ENCODE results near the gene POLH. TPM values are rescaled to one million over a fixed set of nuclear protein-coding genes. Genes with fewer than 3 reads are reported as not detected.

POLH gene
- total and polyA plus RNA-seq, 2 donors from 2014 or later: 1.8 to 16.8 TPM

DNA sequence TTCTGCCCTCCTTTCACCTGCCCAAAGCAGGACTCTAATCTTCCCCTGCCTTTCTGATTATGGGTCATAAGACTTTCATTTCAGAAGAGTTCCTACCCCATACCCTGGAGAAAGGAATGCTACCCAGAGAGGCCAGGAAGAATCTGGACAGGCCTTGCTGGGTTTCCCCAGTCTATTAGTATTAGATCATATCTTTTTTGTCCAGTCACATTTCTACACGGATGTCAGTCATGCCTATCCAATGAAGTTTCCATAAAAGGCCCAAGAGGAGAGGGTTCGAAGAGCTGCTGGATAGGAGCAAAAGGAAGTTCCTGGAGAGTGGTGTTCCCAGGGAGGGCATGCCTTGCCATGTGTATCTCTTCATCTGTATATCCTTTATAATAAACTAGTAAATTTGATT, 3.2 kb downstream of the POLH start:
- Histone ChIP-seq H3K27me3 (ENCODE audit: control insufficient read depth, insufficient read depth, low read length) (no peaks in the 10 kb centered on the region), H3K9ac (ENCODE audit: low read length in 3 of 3) (peak overlapping the region in 1 of 3 donors; percentile 9), H3K4me1 (ENCODE audit: control insufficient read depth in 2 of 3, insufficient read depth in 2 of 3, low read depth in 1 of 3, low read length in 3 of 3) (peaks cover 0 to 6% (median 6%) of the 10 kb centered on the region in 3 donors), H3K9me3 (ENCODE audit: control insufficient read depth in 2 of 3, insufficient read depth in 1 of 3, low read length in 3 of 3) (no peaks in the 10 kb centered on the region), H3K36me3 (ENCODE audit: control insufficient read depth in 2 of 3, insufficient read depth in 3 of 3, low read length in 3 of 3) (peaks cover 0 to 17% (median under 1%) of the 10 kb centered on the region in 3 donors), H3K4me3 (ENCODE audit: low read length in 3 of 3) (peak overlapping the region in 1 of 3 donors; percentile 8), H3K27ac (ENCODE audit: low read depth in 2 of 2, low read length in 2 of 2) (peak overlapping the region; percentile 37 to 49)
- DNase-seq: peak in 1 of 5 donors; percentile 27
- FAIRE-seq: no peak
- intact Hi-C loops (cut with DNase I): no loop called here
- TF ChIP-seq CTCF (IDR thresholded peaks at IDR 0.05; ENCODE audit: borderline replicate concordance, extremely low read depth, insufficient read depth): no peak

DNA sequence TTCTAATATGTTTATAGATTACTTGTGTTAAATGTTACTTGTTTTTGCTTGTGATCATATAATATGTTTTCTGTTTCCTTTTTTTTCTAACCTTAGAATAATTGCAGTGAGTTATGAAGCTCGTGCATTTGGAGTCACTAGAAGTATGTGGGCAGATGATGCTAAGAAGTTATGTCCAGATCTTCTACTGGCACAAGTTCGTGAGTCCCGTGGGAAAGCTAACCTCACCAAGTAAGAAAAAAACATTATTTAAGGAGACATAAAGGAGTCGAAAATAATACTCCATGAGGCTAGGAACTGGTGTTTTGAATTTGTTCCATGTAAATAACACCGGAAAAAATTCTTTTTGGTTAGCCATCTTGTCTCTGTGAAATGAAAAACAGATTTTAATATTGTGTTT, 6.9 kb downstream of the POLH start:
- Histone ChIP-seq H3K9ac (ENCODE audit: low read length in 3 of 3) (no peak overlapping the region), H3K4me3 (ENCODE audit: low read length in 3 of 3) (no peak overlapping the region), H3K36me3 (ENCODE audit: control insufficient read depth in 2 of 3, insufficient read depth in 3 of 3, low read length in 3 of 3) (peaks cover 0 to 30% (median 11%) of the 10 kb centered on the region in 3 donors), H3K4me1 (ENCODE audit: control insufficient read depth in 2 of 3, insufficient read depth in 2 of 3, low read depth in 1 of 3, low read length in 3 of 3) (peaks cover 0 to 6% (median 2%) of the 10 kb centered on the region in 3 donors), H3K27ac (ENCODE audit: low read depth in 2 of 2, low read length in 2 of 2) (no peak overlapping the region), H3K9me3 (ENCODE audit: control insufficient read depth in 2 of 3, insufficient read depth in 1 of 3, low read length in 3 of 3) (no peaks in the 10 kb centered on the region), H3K27me3 (ENCODE audit: control insufficient read depth, insufficient read depth, low read length) (no peaks in the 10 kb centered on the region)
- DNase-seq (no peak), FAIRE-seq (no peak)
- intact Hi-C loops (cut with DNase I): no loop called here
- no peak for TF ChIP-seq CTCF (IDR thresholded peaks at IDR 0.05; ENCODE audit: borderline replicate concordance, extremely low read depth, insufficient read depth)

DNA sequence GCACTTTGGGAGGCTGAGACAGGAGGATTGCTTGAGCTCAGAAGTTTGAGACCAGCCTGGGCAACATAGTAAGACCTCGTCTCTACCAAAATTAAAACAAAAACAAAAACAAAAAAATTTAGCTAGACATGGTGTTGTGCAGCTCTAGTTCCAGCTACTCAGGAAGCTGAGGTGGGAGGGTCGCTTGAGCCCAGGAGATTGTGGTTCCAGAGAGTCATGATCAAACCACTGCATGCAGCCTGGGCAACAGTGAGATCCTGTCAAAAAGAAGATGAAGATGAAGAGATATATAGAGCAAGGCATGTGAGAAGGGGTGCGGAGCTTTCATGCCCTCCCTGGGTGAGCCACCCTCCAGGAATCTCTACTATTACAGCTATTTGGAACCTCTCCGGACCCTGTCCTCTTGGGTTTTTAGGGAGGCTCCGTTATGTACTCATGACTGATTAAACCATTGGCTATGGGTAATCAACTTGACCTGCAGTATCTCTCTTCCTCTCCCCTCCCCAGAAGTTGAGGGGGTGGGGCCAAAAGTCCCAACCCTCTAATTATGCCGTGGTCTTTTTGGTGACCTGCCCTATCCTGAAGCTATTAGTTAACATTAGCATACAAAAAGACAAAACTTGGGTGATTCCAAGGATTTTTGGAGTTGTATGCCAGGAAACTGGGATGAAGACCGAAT, 9.0 kb downstream of the POLH start:
- intact Hi-C loops (cut with DNase I): no loop called here
- no peaks in the 10 kb centered on the region for H3K9me3 ChIP-seq (ENCODE audit: control insufficient read depth in 2 of 3, insufficient read depth in 1 of 3, low read length in 3 of 3)
- H3K36me3 ChIP-seq (ENCODE audit: control insufficient read depth in 2 of 3, insufficient read depth in 3 of 3, low read length in 3 of 3): peaks cover 0 to 36% (median 11%) of the 10 kb centered on the region in 3 donors
- FAIRE-seq (no peak), DNase-seq (no peak)
- no peak overlapping the region for H3K4me3 ChIP-seq (ENCODE audit: low read length in 3 of 3)
- no peak overlapping the region for H3K27ac ChIP-seq (ENCODE audit: low read depth in 2 of 2, low read length in 2 of 2)
- H3K27me3 ChIP-seq (ENCODE audit: control insufficient read depth, insufficient read depth, low read length): no peaks in the 10 kb centered on the region
- H3K4me1 ChIP-seq (ENCODE audit: control insufficient read depth in 2 of 3, insufficient read depth in 2 of 3, low read depth in 1 of 3, low read length in 3 of 3): no peaks in the 10 kb centered on the region
- H3K9ac ChIP-seq (ENCODE audit: low read length in 3 of 3): no peak overlapping the region
- TF ChIP-seq CTCF (IDR thresholded peaks at IDR 0.05; ENCODE audit: borderline replicate concordance, extremely low read depth, insufficient read depth): no peak
